ENCODE data around the gene GFI1B.

GFI1B gene

DNA sequence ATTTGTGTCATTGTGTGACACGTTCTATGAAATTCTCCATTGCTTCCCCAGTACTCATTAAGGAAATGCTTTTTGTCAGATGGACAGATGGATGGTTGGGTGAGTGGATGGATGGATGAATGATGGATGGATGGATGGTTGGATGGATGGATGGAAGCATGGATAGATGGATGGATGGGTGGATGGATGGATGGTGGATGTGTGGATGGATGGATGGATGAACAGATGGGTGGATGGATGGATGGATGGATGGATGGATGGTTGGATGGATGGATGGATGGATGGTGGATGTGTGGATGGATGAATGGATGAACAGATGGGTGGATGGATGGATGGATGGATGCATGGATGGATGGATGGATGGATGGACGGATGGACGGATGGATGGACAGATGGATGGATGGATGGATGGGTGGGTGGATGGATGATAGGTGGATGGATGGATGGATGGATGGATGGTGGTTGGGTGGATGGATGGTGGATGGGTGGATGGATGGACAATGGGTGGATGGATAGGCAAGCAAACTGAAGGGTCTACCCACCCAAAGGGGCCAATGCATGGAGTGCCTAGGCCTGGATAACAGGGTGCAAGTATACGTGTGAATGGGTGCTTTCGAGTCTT lies 28.3 kb downstream of the GFI1B start:
- Histone ChIP-seq H3K9ac (ENCODE audit: low read length in 5 of 5) (no peak overlapping the region), H3K36me3 (ENCODE audit: control insufficient read depth in 5 of 5, insufficient read depth in 5 of 5, low read length in 5 of 5) (no peaks in the 10 kb centered on the region), H3K4me3 (ENCODE audit: low read depth in 1 of 5, low read length in 5 of 5) (no peak overlapping the region), H3K4me1 (ENCODE audit: control insufficient read depth in 5 of 5, insufficient read depth in 5 of 5, low read length in 5 of 5) (no peaks in the 10 kb centered on the region), H3K9me3 (ENCODE audit: control insufficient read depth in 5 of 5, low read length in 5 of 5) (no peaks in the 10 kb centered on the region), H3K27ac (ENCODE audit: low read depth, low read length) (no peak overlapping the region), H3K27me3 (ENCODE audit: control insufficient read depth in 5 of 5, insufficient read depth in 4 of 5, low read length in 5 of 5) (peaks cover 14 to 31% (median 30%) of the 10 kb centered on the region in 5 donors)

DNA sequence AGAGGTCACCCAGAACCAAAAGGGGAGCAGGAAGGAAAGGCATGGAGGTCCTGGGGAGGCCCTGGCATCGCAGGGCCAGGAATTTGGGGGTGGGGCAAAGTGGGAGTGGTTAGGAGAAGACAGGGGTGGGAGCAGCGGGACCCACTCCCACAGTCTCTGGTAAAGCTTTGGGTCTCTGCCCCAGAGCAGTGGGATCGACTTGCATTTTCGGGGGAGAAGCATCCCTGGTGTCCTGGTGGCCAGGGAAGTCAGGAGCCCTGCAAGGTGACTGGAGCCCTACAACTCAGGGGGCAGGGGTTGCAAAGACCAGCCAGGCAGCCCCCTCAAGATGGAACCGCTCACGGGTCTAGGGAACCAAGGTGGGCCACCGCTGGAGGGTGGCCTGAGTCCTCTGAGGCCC lies 29.9 kb downstream of the GFI1B start:
- Histone ChIP-seq H3K36me3 (ENCODE audit: control insufficient read depth in 5 of 5, insufficient read depth in 5 of 5, low read length in 5 of 5) (no peaks in the 10 kb centered on the region), H3K27ac (ENCODE audit: low read depth, low read length) (no peak overlapping the region), H3K4me3 (ENCODE audit: low read depth in 1 of 5, low read length in 5 of 5) (no peak overlapping the region), H3K9ac (ENCODE audit: low read length in 5 of 5) (no peak overlapping the region), H3K9me3 (ENCODE audit: control insufficient read depth in 5 of 5, low read length in 5 of 5) (peaks cover 0 to under 1% (median 0%) of the 10 kb centered on the region in 5 donors), H3K4me1 (ENCODE audit: control insufficient read depth in 5 of 5, insufficient read depth in 5 of 5, low read length in 5 of 5) (no peaks in the 10 kb centered on the region), H3K27me3 (ENCODE audit: control insufficient read depth in 5 of 5, insufficient read depth in 4 of 5, low read length in 5 of 5) (peaks cover 7 to 23% (median 19%) of the 10 kb centered on the region in 5 donors)

DNA sequence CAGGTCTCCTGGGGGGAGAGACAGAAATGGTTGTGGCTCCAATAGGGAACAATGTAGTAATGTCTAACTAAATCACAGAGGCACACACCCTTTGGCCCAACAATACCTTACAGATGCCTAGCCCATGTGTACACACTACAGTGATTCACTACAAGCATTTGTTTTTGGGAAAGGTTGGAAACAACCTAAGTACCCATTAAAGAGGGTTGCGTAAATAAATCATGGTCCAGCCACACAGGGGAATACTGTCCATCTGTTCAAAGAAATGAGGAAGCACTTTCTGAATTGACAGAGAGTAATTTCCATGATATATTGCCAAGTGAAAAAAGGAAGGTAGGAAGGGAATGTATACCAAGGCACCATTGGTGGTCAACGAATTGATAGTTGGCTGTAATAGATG lies 30.3 kb downstream of the GFI1B start:
- Histone ChIP-seq H3K27me3 (ENCODE audit: control insufficient read depth in 5 of 5, insufficient read depth in 4 of 5, low read length in 5 of 5) (peaks cover 7 to 19% (median 16%) of the 10 kb centered on the region in 5 donors), H3K4me1 (ENCODE audit: control insufficient read depth in 5 of 5, insufficient read depth in 5 of 5, low read length in 5 of 5) (no peaks in the 10 kb centered on the region), H3K27ac (ENCODE audit: low read depth, low read length) (no peak overlapping the region), H3K36me3 (ENCODE audit: control insufficient read depth in 5 of 5, insufficient read depth in 5 of 5, low read length in 5 of 5) (no peaks in the 10 kb centered on the region), H3K9me3 (ENCODE audit: control insufficient read depth in 5 of 5, low read length in 5 of 5) (peaks cover 0 to 3% (median 2%) of the 10 kb centered on the region in 5 donors), H3K4me3 (ENCODE audit: low read depth in 1 of 5, low read length in 5 of 5) (no peak overlapping the region), H3K9ac (ENCODE audit: low read length in 5 of 5) (no peak overlapping the region)

DNA sequence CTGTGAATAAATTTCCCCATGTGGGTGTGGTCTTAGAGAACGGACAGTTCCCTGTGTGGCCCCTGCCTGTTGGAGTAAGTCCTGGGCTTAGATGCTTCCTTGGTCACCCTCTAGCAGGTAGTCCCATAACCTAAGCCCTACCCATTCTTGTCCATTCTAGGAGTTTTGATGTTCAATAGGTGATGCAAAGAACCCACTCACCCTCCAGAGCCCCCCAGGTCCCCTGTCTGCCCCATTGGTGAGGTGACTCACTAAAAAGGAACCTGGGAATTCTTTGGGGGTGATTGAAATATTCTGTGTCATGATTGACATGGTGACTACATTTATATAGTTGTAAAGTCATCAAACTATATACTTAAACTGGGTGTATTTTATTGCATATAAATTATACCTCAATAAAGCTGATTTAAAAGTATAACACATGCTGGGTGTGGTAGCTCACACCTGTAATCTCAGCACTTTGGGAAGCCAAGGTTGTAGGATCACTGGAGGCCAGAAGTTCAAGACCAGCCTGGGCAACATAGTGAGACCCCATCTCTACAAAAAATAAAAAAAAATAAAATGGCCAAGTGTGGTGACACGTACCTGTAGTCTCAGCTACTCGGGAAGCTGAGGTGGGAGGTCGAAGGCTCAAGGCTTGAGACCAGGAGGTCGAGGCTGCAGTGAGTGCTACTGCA lies 31.6 kb downstream of the GFI1B start:
- Histone ChIP-seq H3K27ac (ENCODE audit: low read depth, low read length) (no peak overlapping the region), H3K36me3 (ENCODE audit: control insufficient read depth in 5 of 5, insufficient read depth in 5 of 5, low read length in 5 of 5) (no peaks in the 10 kb centered on the region), H3K4me1 (ENCODE audit: control insufficient read depth in 5 of 5, insufficient read depth in 5 of 5, low read length in 5 of 5) (no peaks in the 10 kb centered on the region), H3K9ac (ENCODE audit: low read length in 5 of 5) (no peak overlapping the region), H3K27me3 (ENCODE audit: control insufficient read depth in 5 of 5, insufficient read depth in 4 of 5, low read length in 5 of 5) (peaks cover 3 to 14% (median 10%) of the 10 kb centered on the region in 5 donors), H3K4me3 (ENCODE audit: low read depth in 1 of 5, low read length in 5 of 5) (no peak overlapping the region), H3K9me3 (ENCODE audit: control insufficient read depth in 5 of 5, low read length in 5 of 5) (peaks cover 0 to 11% (median 3%) of the 10 kb centered on the region in 5 donors)

DNA sequence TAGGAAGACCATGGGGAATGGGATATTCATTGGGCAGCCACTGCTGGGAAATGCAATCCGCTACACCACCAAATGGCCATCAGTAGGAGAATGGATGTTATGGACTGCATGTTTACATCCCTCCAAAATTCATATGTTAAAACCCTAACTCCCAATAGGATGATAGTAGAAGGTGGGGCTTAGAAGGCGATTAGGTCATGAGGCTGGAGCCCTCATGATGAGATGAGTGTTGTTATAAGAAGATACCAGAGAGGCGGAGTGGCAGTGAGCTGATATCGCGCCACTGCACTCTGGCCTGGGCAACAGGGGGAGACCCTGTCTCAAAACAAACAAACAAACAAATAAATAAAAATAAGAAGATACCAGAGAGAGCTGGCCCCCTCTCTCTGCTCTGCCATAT lies 36.2 kb downstream of the GFI1B start:
- Histone ChIP-seq H3K9ac (ENCODE audit: low read length in 5 of 5) (no peak overlapping the region), H3K4me3 (ENCODE audit: low read depth in 1 of 5, low read length in 5 of 5) (no peak overlapping the region), H3K4me1 (ENCODE audit: control insufficient read depth in 5 of 5, insufficient read depth in 5 of 5, low read length in 5 of 5) (no peaks in the 10 kb centered on the region), H3K27ac (ENCODE audit: low read depth, low read length) (no peak overlapping the region), H3K36me3 (ENCODE audit: control insufficient read depth in 5 of 5, insufficient read depth in 5 of 5, low read length in 5 of 5) (no peaks in the 10 kb centered on the region), H3K27me3 (ENCODE audit: control insufficient read depth in 5 of 5, insufficient read depth in 4 of 5, low read length in 5 of 5) (peaks cover 0 to 4% (median 0%) of the 10 kb centered on the region in 5 donors), H3K9me3 (ENCODE audit: control insufficient read depth in 5 of 5, low read length in 5 of 5) (peaks cover 0 to 12% (median 6%) of the 10 kb centered on the region in 5 donors)

DNA sequence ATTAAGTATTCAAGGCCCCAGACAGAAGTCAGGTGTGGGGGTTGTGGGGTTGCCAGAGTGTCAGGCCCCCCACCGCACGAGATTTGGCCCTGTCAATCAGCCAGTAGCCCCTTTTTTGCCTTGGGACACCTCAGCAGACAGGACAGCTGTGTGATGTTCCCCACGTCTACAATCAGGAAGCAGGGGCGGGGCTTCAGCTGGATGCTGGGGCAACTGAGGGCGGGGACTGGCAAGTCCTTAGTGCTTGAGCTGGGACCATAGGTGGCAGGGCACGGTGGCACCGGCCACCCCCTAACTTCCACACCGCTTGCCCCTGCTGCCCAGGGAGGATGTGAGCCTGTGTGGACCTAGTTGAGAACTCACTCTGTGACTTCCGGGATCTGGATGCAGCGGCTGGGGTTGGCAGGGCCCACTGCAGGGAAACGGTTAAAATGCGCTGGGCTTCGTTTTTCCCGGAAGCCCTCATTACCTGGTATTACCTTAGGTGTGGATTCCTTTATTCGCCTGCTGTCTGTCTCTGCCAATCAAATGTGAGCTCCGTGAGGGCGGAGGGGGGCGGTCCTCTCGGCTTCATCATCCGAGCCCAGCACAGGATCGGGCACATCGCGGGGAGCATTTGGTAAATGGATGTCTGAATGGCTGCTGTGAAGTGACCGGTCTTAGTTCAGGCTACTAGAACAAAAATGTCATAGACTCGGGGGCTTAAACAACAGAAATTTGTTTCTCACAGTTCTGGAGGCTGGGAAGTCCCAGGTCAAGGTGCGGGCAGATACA lies 44.8 kb downstream of the GFI1B start:
- Histone ChIP-seq H3K9ac (ENCODE audit: low read length in 5 of 5) (no peak overlapping the region), H3K4me1 (ENCODE audit: control insufficient read depth in 5 of 5, insufficient read depth in 5 of 5, low read length in 5 of 5) (no peaks in the 10 kb centered on the region), H3K27ac (ENCODE audit: low read depth, low read length) (no peak overlapping the region), H3K27me3 (ENCODE audit: control insufficient read depth in 5 of 5, insufficient read depth in 4 of 5, low read length in 5 of 5) (no peaks in the 10 kb centered on the region), H3K36me3 (ENCODE audit: control insufficient read depth in 5 of 5, insufficient read depth in 5 of 5, low read length in 5 of 5) (no peaks in the 10 kb centered on the region), H3K4me3 (ENCODE audit: low read depth in 1 of 5, low read length in 5 of 5) (no peak overlapping the region), H3K9me3 (ENCODE audit: control insufficient read depth in 5 of 5, low read length in 5 of 5) (no peaks in the 10 kb centered on the region)

DNA sequence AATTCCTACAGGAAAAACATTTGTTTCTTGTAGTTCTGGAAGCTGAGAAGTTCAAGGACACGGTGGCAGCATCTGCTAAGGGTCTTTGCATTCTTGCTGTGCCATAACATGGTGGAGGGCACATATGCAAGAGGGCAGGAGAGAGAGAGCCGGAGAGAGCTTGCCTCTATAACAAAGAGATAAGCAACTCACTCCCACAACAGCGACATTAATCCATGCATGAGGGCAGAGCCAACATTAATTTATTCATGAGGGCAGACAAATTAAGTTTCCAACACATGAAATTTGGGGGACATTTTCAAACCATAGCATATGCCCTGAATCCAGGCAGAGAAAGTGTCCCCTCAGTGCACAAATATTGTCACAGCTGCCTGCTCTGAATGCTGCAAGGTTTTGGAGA lies 47.9 kb downstream of the GFI1B start:
- no peak overlapping the region for H3K4me3 ChIP-seq (ENCODE audit: low read depth in 1 of 5, low read length in 5 of 5)
- no peaks in the 10 kb centered on the region for H3K27me3 ChIP-seq (ENCODE audit: control insufficient read depth in 5 of 5, insufficient read depth in 4 of 5, low read length in 5 of 5)
- no peak overlapping the region for H3K27ac ChIP-seq (ENCODE audit: low read depth, low read length)
- no peaks in the 10 kb centered on the region for H3K9me3 ChIP-seq (ENCODE audit: control insufficient read depth in 5 of 5, low read length in 5 of 5)
- H3K4me1 ChIP-seq (ENCODE audit: control insufficient read depth in 5 of 5, insufficient read depth in 5 of 5, low read length in 5 of 5) = peaks cover 2 to 23% (median 15%) of the 10 kb centered on the region in 5 donors
- no peaks in the 10 kb centered on the region for H3K36me3 ChIP-seq (ENCODE audit: control insufficient read depth in 5 of 5, insufficient read depth in 5 of 5, low read length in 5 of 5)
- H3K9ac ChIP-seq (ENCODE audit: low read length in 5 of 5) = no peak overlapping the region

DNA sequence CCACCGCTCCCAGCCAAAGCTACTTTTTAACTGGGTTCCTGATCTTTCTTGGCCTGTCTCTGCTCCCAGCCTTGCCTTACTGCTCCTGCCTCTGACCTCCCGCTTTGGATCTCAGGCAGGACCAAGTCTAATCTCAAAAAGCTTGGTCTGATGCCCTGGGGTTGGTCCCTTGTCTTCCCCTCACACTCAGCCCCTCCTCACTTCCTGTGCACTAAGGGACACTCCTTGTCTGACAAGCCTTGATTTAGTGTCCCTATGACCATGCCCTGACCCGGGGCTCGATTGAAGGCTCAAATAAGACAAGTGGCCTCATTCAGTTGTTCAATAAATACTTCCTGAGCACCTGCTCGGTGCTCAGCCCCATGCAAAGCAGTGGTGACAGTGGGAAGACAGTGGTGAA lies 48.6 kb downstream of the GFI1B start:
- no peaks in the 10 kb centered on the region for H3K36me3 ChIP-seq (ENCODE audit: control insufficient read depth in 5 of 5, insufficient read depth in 5 of 5, low read length in 5 of 5)
- no peaks in the 10 kb centered on the region for H3K9me3 ChIP-seq (ENCODE audit: control insufficient read depth in 5 of 5, low read length in 5 of 5)
- no peaks in the 10 kb centered on the region for H3K27me3 ChIP-seq (ENCODE audit: control insufficient read depth in 5 of 5, insufficient read depth in 4 of 5, low read length in 5 of 5)
- no peak overlapping the region for H3K9ac ChIP-seq (ENCODE audit: low read length in 5 of 5)
- no peak overlapping the region for H3K4me3 ChIP-seq (ENCODE audit: low read depth in 1 of 5, low read length in 5 of 5)
- H3K27ac ChIP-seq (ENCODE audit: low read depth, low read length) = no peak overlapping the region
- peaks cover 6 to 30% (median 22%) of the 10 kb centered on the region in 5 donors for H3K4me1 ChIP-seq (ENCODE audit: control insufficient read depth in 5 of 5, insufficient read depth in 5 of 5, low read length in 5 of 5)

DNA sequence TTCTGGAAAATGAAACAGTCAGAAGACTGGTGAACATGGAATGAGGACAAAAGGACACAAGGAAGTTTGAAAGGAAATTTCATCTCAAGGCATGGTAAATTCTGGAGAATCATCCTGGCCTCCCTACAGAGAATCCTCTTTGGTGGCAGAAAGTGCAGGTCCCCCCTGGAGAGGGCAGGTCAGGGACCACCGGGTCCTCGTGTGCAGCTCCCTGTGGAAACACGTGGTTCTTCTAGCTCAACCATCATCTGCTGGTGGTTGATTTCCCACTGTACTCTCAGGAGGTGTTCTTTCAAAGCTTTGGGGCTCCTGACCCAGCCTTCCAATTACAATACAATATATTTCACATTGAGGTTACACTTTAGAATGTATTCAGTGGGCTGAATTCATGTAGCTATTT lies 49.7 kb downstream of the GFI1B start:
- H3K36me3 ChIP-seq (ENCODE audit: control insufficient read depth in 5 of 5, insufficient read depth in 5 of 5, low read length in 5 of 5) = peaks cover 0 to 3% (median 0%) of the 10 kb centered on the region in 5 donors
- H3K9me3 ChIP-seq (ENCODE audit: control insufficient read depth in 5 of 5, low read length in 5 of 5) = no peaks in the 10 kb centered on the region
- peaks cover 6 to 36% (median 28%) of the 10 kb centered on the region in 5 donors for H3K4me1 ChIP-seq (ENCODE audit: control insufficient read depth in 5 of 5, insufficient read depth in 5 of 5, low read length in 5 of 5)
- no peak overlapping the region for H3K4me3 ChIP-seq (ENCODE audit: low read depth in 1 of 5, low read length in 5 of 5)
- H3K9ac ChIP-seq (ENCODE audit: low read length in 5 of 5) = no peak overlapping the region
- no peak overlapping the region for H3K27ac ChIP-seq (ENCODE audit: low read depth, low read length)
- no peaks in the 10 kb centered on the region for H3K27me3 ChIP-seq (ENCODE audit: control insufficient read depth in 5 of 5, insufficient read depth in 4 of 5, low read length in 5 of 5)

DNA sequence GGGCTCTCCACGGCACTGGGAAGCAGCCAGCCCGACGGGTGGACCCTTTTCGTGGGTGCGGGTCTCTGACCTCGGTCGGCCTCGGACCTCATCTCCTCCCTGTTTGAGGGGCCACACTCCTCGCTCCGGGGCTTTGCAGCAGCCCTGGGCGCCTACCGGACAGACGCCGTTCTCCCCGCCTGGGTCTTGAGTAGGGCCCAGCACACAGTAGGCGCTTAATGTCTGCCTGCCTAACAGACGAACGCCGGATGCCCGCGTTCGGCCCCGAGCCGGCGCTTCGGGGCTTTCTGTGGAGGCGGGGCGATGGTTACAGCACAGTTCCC lies 51.5 kb downstream of the GFI1B start:
- peak overlapping the region; percentile 79 to 99 (median 94) for H3K9ac ChIP-seq (ENCODE audit: low read length in 5 of 5)
- peaks cover 0 to 10% (median 4%) of the 10 kb centered on the region in 5 donors for H3K36me3 ChIP-seq (ENCODE audit: control insufficient read depth in 5 of 5, insufficient read depth in 5 of 5, low read length in 5 of 5)
- peaks cover 6 to 40% (median 28%) of the 10 kb centered on the region in 5 donors for H3K4me1 ChIP-seq (ENCODE audit: control insufficient read depth in 5 of 5, insufficient read depth in 5 of 5, low read length in 5 of 5)
- no peaks in the 10 kb centered on the region for H3K27me3 ChIP-seq (ENCODE audit: control insufficient read depth in 5 of 5, insufficient read depth in 4 of 5, low read length in 5 of 5)
- H3K27ac ChIP-seq (ENCODE audit: low read depth, low read length) = peak overlapping the region; percentile 92
- H3K9me3 ChIP-seq (ENCODE audit: control insufficient read depth in 5 of 5, low read length in 5 of 5) = no peaks in the 10 kb centered on the region
- H3K4me3 ChIP-seq (ENCODE audit: low read depth in 1 of 5, low read length in 5 of 5) = peak overlapping the region; percentile 77 to 97 (median 96)
